Measurements from ENCODE around the gene LGR4.

Gene LGR4

DNA sequence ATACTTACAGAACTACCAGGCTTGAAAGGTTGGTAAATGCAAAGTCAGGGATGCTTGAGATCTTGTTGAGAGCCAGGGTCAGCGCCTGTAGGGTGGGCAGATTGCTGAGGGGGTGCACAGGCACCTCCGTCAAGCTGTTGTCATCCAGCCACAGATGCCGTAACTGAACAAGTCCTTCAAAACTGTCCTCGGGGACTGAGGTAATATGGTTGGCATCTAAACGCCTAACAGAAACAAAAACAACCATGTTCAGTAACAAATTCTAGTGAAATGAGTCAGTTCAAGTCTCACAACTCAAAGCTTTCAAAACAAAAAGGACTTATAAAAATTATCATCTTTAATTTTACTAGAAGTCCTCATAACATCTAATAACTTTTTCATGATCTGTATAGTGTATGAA lies 87.3 kb downstream of the LGR4 start:
- TF ChIP-seq GATA3 (IDR thresholded peaks at IDR 0.05; ENCODE audit: low read depth, low read length), result no peak
- TF ChIP-seq GATA2 (IDR thresholded peaks at IDR 0.05; ENCODE audit: low read depth, low read length), result no peak

DNA sequence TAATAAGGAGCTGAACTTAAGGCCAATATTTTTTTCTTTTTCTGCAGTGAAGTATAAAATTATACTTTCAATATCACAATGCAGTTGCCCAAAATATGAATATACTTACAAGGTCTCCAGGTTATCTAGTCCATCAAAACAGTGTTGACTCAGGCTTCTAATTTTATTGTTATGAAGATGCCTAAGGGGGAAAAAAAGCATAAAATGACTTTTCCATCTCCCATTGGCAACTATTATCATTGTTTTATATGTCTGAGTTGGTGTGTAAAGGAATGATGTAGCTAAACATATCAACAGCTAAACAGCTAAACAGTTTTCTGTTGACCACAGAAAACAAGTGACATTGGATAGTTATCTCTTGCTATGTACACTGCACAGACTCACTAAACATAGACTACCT lies 88.4 kb downstream of the LGR4 start:
- no peak for TF ChIP-seq GATA2 (IDR thresholded peaks at IDR 0.05; ENCODE audit: low read depth, low read length)
- no peak for TF ChIP-seq GATA3 (IDR thresholded peaks at IDR 0.05; ENCODE audit: low read depth, low read length)

DNA sequence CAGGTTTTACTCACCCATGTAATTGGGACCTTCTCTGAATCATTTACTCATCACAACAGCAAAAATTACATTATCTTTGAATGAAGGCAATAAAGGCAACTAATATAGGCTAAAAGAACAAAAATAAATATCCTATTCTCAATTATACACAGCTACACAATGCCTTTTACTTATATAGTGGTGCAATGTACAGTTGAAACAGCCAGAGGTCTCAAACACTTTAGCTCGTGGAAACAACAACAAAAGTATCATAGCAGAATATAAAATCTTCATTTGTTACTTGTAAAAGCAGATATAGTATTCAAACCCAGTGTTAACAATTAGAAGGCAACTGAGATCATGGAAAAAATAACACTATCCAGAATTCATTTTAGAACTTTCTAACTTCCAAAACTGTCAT lies 88.9 kb downstream of the LGR4 start:
- TF ChIP-seq GATA3 (IDR thresholded peaks at IDR 0.05; ENCODE audit: low read depth, low read length) (no peak), GATA2 (IDR thresholded peaks at IDR 0.05; ENCODE audit: low read depth, low read length) (no peak)

DNA sequence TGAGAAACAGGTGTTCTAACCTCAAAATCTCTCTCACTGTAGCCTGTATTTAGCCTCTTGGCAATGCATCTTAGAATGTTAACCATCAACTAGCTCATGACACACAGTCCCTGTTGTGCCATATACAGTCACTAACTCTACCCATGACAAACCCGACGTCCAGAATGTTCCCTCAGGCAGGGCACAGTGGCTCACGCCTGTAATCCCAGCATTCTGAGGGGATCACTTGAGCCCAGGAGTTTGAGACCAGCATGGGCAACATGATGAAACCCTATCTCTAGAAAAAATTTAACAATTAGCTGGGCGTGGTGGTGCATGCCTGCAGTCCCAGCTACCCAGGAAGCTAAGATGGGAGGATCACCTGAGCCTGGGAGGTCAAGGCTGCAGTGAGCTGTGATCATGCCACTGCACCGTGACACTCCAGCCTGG lies 91.3 kb downstream of the LGR4 start:
- TF ChIP-seq GATA2 (IDR thresholded peaks at IDR 0.05; ENCODE audit: low read depth, low read length) (no peak), GATA3 (IDR thresholded peaks at IDR 0.05; ENCODE audit: low read depth, low read length) (no peak)

DNA sequence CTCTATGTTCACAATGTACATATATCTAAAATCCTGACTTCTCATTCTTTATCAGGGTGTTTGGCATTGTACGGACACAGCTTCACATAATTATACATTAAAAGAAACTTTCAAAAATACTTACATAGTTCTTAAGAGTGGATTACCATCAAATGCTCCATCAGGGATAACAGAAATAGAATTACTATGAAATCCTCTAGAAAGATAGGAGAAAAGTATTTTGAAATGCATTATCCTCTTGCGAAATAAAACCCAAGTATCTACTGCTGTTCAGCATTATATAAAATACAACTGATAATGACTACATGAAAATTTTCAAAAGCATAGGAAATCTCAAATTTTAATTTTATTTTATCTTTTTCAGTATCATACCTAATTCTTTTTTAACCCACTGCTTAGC lies 91.8 kb downstream of the LGR4 start:
- no peak for TF ChIP-seq GATA2 (IDR thresholded peaks at IDR 0.05; ENCODE audit: low read depth, low read length)
- no peak for TF ChIP-seq GATA3 (IDR thresholded peaks at IDR 0.05; ENCODE audit: low read depth, low read length)

DNA sequence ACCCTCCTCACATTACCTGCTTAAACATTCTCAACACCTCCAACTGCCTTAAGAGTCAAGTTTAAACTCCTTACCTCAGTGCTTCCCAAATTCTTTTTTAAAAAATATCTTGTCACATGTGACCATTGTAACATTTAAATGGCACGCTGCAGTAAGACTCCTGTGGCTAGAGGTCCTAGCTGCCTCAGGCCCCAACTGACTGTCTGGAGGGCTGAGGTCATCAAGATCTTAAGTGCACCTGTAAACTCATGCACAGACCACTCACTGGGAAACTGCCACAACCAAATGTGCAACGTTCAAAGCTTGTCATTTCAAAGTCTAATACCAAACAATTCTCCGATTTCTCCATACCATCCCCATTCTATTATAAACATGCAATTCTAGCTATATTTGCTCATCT lies 93.1 kb downstream of the LGR4 start:
- TF ChIP-seq GATA3 (IDR thresholded peaks at IDR 0.05; ENCODE audit: low read depth, low read length), result no peak
- no peak for TF ChIP-seq GATA2 (IDR thresholded peaks at IDR 0.05; ENCODE audit: low read depth, low read length)

DNA sequence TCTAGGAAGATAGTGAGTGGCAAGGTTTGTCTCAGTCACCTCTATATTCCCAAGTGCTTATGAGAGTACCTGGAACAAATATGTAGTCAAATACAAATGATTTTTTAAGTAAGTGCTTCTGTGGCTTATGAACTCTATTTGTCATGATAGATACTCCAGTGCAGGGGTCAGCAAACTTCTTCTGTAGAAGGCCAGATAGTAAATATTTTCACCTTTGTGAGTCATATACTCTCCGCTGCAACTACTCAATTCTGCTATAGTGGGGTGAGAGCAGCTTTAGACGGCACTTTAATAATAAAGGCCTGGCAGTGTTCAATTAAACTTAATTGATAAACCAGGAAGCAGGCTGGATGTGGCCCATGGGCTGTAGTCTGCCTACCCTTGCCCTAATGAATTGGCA lies 97.2 kb downstream of the LGR4 start:
- TF ChIP-seq GATA3 (IDR thresholded peaks at IDR 0.05; ENCODE audit: low read depth, low read length) (no peak), GATA2 (IDR thresholded peaks at IDR 0.05; ENCODE audit: low read depth, low read length) (no peak)

DNA sequence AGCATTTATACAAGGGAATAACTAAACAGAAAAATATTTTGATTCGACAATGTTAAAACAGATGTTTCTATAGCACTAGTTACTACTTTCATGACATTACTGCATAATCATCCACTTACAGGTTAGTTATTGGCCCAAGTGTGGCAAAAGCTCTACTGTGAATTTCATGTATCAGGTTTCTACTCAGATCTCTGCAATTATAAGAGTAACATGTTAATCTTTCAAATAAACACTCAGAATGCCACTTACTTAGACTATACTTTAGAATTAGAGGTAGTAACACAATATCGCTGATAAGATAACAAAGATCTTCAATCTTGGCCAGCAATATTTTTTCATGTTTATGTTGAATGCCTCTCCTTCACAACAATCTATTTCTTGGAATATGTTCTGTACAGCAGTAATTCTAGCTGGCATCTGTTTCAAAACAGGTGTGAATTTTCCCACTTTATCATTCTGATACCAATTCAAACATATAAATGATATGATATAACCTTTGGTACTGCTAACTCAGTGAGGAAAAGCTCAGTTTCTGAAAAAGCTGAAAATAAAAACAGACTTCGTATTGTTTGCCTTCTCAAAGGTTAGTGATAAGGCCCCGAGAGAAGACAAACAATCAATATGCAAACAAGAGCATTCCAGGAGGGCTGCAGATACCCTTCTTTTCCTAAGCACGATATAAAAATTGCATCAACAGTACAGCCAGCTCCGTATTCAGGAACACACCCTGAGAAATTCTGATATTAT lies 98.6 kb downstream of the LGR4 start:
- TF ChIP-seq GATA2 (IDR thresholded peaks at IDR 0.05; ENCODE audit: low read depth, low read length) (no peak), GATA3 (IDR thresholded peaks at IDR 0.05; ENCODE audit: low read depth, low read length) (no peak)

DNA sequence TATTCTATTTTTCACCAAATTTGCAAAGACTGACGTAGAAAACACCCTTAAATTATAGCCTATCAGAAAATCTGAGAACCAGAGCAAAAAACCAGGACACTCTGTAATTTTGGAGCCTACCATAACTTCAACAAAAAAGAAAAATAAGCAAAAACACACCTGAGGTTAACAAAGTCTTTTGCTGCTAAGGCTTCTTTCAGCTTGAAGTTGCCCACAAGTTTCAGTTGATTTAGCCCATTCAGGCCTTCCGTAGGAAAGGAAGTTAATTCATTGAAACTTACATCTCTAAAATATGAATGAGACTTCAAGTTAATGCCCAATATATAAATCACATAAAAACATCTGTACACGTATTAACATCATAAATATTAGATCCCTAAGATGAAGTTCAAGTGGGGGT lies 99.2 kb downstream of the LGR4 start:
- no peak for TF ChIP-seq GATA3 (IDR thresholded peaks at IDR 0.05; ENCODE audit: low read depth, low read length)
- TF ChIP-seq GATA2 (IDR thresholded peaks at IDR 0.05; ENCODE audit: low read depth, low read length), result no peak

DNA sequence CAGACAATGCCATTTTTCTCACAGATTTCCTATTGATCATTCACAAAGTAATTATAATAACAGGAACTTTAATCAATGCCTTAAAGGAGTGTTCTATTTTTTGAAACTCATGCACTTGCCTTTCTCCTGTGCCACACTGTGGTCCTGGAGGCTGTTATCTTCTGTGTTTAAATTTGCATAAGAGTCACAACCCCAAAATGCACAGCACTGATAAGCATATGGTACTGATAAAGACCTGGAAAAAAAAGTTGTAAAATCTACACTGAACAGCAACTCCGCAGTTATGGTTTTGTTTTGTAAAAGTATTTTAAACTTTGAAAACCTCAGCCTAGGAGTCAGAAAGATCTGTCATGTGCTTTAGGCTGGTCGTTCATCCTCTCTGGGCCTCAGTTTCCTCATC lies 100.4 kb downstream of the LGR4 start:
- TF ChIP-seq GATA3 (IDR thresholded peaks at IDR 0.05; ENCODE audit: low read depth, low read length) (no peak), GATA2 (IDR thresholded peaks at IDR 0.05; ENCODE audit: low read depth, low read length) (no peak)

DNA sequence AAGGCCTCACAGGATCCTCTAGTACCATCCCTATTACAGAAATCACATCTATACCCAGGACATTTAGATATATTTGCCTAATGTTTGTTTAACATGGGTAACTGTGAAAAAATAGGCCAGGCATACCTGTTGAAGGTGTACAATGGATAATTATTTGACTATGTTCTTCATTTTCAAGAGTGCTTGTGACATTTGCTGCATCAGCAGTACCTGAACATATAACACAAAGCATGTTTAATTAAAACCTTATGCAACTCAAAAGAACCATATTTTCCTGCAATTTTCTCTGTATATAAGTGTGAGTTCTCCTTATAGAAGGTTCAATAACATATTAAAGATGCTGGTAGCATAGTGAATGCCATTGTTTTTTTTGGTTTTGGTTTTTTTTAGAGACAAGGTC lies 101.1 kb downstream of the LGR4 start:
- TF ChIP-seq GATA2 (IDR thresholded peaks at IDR 0.05; ENCODE audit: low read depth, low read length) (no peak), GATA3 (IDR thresholded peaks at IDR 0.05; ENCODE audit: low read depth, low read length) (no peak)

DNA sequence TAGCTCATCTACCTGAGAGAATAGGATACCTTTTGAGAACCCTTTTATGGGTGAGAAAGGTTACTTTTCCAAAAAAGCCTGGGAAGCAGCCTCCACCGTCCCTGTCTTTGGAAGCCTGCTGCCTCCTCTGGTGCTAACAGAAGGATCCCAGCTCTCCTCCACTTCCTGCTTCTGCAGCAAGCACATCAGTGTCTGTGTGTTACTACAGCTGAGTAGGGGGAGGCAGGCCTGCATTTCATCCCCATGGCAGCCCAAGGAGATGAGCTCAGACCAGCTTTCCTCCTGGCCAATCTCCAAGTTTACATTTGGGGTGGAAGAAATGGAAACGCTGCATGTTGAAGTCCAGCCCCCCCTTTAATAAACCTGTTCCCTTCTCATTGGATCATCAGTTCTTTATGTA lies 102.2 kb downstream of the LGR4 start:
- TF ChIP-seq GATA2 (IDR thresholded peaks at IDR 0.05; ENCODE audit: low read depth, low read length) (no peak), GATA3 (IDR thresholded peaks at IDR 0.05; ENCODE audit: low read depth, low read length) (no peak)

DNA sequence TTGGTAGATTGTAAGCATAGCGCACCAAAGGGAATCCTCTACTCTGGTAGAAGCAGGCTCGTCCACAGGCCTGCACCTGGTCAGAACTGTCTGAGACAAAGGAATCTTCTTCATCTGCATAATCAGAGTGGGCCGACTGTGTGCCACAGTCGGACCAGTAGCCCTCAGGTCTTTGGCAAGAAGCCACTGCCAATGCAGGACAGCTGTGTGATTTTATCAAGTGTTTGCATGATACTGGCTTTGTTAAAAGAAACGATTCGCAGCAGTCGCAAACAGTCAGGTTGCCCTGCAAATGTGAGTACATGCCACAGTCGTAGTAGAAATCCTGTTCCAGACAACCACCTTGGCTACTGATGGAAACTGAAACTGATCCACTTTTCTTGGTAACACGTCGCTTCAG lies 104.7 kb downstream of the LGR4 start:
- TF ChIP-seq GATA2 (IDR thresholded peaks at IDR 0.05; ENCODE audit: low read depth, low read length), result peak; percentile 94
- TF ChIP-seq GATA3 (IDR thresholded peaks at IDR 0.05; ENCODE audit: low read depth, low read length), result peak; percentile 87

DNA sequence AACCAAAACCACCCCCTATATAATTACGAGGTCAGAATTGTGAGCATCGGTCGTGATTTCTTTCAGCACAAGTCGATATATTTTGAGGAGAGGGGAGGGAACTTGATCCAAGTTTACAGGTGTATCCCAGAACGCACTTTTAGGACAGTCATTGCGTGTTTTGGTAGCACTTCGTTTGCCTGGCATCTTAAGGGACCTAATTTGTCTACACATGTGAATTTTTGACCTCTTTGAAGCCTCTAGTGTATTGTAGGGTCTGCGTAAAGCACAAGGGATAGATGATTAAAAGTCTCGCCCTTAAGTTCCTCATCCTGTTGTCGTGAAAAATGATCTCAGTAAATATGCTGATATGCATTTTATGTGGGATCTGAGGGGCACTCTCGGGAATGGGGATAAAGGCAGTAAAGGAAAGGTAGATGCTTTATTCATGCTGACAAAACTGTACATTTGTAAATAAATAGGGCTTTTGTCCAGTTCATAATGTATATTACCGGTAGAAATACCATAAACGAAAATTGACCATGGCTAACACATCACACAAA lies 108.9 kb downstream of the LGR4 start:
- TF ChIP-seq GATA3 (IDR thresholded peaks at IDR 0.05; ENCODE audit: low read depth, low read length) (no peak), GATA2 (IDR thresholded peaks at IDR 0.05; ENCODE audit: low read depth, low read length) (no peak)

DNA sequence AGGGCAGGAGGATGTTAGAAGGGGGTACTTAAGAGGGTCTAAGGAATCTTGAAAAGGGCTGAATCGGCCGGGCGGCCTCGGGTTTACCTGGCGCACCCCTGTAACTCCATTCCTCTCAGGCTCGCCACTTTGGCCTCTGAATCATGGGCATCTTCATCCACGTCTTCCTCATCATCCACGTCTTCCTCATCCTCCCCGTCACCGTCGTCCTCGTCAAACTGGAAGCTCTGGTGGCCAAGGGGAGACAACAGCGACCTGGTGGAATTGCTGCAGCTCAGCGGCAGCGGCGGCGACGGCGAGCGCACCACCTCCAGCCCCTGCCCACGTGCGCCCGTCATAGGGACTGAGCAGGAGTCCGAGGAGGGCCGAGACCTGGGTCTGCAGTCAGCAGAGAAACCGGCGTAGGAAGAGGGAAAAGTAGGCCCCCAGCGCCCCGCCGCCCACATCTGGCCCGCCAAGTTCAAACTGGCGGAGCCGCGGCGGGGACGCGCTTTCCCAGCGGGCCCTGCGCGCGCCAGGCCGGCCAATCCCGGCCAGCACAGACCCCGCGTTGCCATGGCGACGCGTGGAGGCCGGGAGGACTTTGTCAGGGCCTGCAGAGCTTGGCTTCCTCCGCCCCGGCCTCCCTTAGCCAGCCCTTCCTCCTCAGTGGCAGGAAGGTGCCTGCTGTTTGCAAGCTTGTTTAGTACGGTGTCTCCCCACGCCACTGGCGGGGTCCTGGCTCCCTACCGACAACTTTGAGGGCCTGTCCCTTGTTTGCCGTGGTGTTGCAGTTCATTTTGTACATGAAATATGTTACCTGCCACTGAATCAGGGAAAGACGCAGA lies 109.6 kb downstream of the LGR4 start, which contains the start of gene CCDC34:
CCDC34 (minus strand) TSS at position 467 of the 827 bp plus-strand sequence; CDS start at position 446, 21 bp downstream.
- TF ChIP-seq GATA3 (IDR thresholded peaks at IDR 0.05; ENCODE audit: low read depth, low read length), result no peak
- TF ChIP-seq GATA2 (IDR thresholded peaks at IDR 0.05; ENCODE audit: low read depth, low read length), result 0 out of 2 replicates have a peak, but pooled peaks have one; percentile 6
